Activated T-helper 17 cell treated with anti-CD3 and anti-CD28 coated beads, Interleukin-2, amount 50 U/mL, for 72 hours (primary cell): ENCODE measurements around the gene B9D1. TPM values are rescaled to one million over a fixed set of nuclear protein-coding genes. Genes with fewer than 3 reads are reported as not detected.

ENCODE experiments used
- ATAC-seq: fragments of 150-1000 bp; cut with Tn5 transposase; replicated peaks from 2 replicates; pipeline ENCODE4 v1.10.0; 2021; ENCODE audit warnings: mild to moderate bottlenecking, moderate library complexity
- H3K27ac Mint-ChIP-seq: one replicate; pipeline ENCODE4 v1.8.0; 2022; ENCODE audit warnings: mixed read lengths
- H3K27me3 Mint-ChIP-seq: one replicate; pipeline ENCODE4 v1.8.0; 2022; ENCODE audit warnings: mixed read lengths
- H3K36me3 Mint-ChIP-seq: one replicate; pipeline ENCODE4 v1.8.0; 2022; ENCODE audit warnings: low read depth, mild to moderate bottlenecking, mixed read lengths
- H3K4me1 Mint-ChIP-seq: one replicate; pipeline ENCODE4 v1.8.0; 2022; ENCODE audit warnings: mixed read lengths
- H3K4me3 Mint-ChIP-seq: one replicate; pipeline ENCODE4 v1.8.0; 2022; ENCODE audit warnings: mild to moderate bottlenecking, mixed read lengths
- H3K9me3 Mint-ChIP-seq: one replicate; pipeline ENCODE4 v1.8.0; 2022; ENCODE audit warnings: mixed read lengths
- total RNA-seq, 2 donors: library from RNA; stranded (reverse); gene quantifications; one replicate each; pipeline ENCODE4 v1.2.3, GENCODE V29; 2022

B9D1 gene
- total RNA-seq, 2 donors from 2014 or later = 2.8 to 3.4 TPM

GRCh38 chr17:19399750-19400450 lies 37.4 kb upstream of the B9D1 start:
- no peaks in the 10 kb centered on the region for H3K4me1 Mint-ChIP-seq
- no peak for ATAC-seq
- no peaks in the 10 kb centered on the region for H3K27me3 Mint-ChIP-seq
- no peak overlapping the region for H3K27ac Mint-ChIP-seq
- no peaks in the 10 kb centered on the region for H3K9me3 Mint-ChIP-seq
- H3K36me3 Mint-ChIP-seq = no peaks in the 10 kb centered on the region
- H3K4me3 Mint-ChIP-seq = no peak overlapping the region

GRCh38 chr17:19398301-19399181 lies 36.0 kb upstream of the B9D1 start:
- no peaks in the 10 kb centered on the region for H3K36me3 Mint-ChIP-seq
- H3K27me3 Mint-ChIP-seq = no peaks in the 10 kb centered on the region
- ATAC-seq = no peak
- H3K27ac Mint-ChIP-seq = no peak overlapping the region
- no peaks in the 10 kb centered on the region for H3K4me1 Mint-ChIP-seq
- H3K9me3 Mint-ChIP-seq = no peaks in the 10 kb centered on the region
- H3K4me3 Mint-ChIP-seq = no peak overlapping the region

GRCh38 chr17:19397556-19398041 lies 35.1 kb upstream of the B9D1 start:
- Mint-ChIP-seq H3K27me3 (no peaks in the 10 kb centered on the region), H3K4me3 (no peak overlapping the region), H3K36me3 (no peaks in the 10 kb centered on the region), H3K9me3 (no peaks in the 10 kb centered on the region), H3K27ac (no peak overlapping the region), H3K4me1 (no peaks in the 10 kb centered on the region)
- no peak for ATAC-seq

- no peak overlapping the region for H3K27ac Mint-ChIP-seq
- no peak overlapping the region for H3K4me3 Mint-ChIP-seq
- H3K9me3 Mint-ChIP-seq = no peaks in the 10 kb centered on the region
- H3K36me3 Mint-ChIP-seq = no peaks in the 10 kb centered on the region
- no peak for ATAC-seq
- H3K4me1 Mint-ChIP-seq = no peaks in the 10 kb centered on the region
- H3K27me3 Mint-ChIP-seq = no peaks in the 10 kb centered on the region
Measured at GRCh38 chr17:19392303-19392702, 29.8 kb upstream of the B9D1 start.

DNA sequence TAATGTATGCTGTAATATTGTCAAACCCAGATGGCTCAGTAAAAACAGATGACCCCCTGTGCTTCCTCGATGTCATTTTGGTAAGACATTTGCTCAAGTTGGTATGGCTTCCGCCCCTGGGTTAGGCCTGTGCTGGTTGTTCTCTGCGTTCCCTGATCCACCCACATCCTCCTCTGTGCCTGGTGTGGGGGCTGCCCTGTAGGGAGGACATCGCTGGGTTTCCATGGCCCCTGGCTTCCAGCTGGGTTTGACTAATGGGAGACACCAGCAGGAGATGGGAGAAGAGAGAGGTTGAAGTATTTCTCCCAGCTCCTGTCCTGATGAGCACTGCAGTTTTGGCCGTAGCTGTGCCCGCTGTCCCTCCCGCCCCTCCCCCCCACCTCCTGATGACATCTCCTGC lies 28.9 kb upstream of the B9D1 start:
- no peaks in the 10 kb centered on the region for H3K36me3 Mint-ChIP-seq
- no peaks in the 10 kb centered on the region for H3K27me3 Mint-ChIP-seq
- no peaks in the 10 kb centered on the region for H3K4me1 Mint-ChIP-seq
- no peak overlapping the region for H3K4me3 Mint-ChIP-seq
- no peak for ATAC-seq
- no peaks in the 10 kb centered on the region for H3K9me3 Mint-ChIP-seq
- H3K27ac Mint-ChIP-seq = no peak overlapping the region

GRCh38 chr17:19390951-19391350 lies 28.4 kb upstream of the B9D1 start:
- Mint-ChIP-seq H3K27ac (no peak overlapping the region), H3K4me1 (no peaks in the 10 kb centered on the region), H3K4me3 (no peak overlapping the region), H3K27me3 (no peaks in the 10 kb centered on the region), H3K9me3 (no peaks in the 10 kb centered on the region), H3K36me3 (no peaks in the 10 kb centered on the region)
- no peak for ATAC-seq

GRCh38 chr17:19388791-19389785 lies 26.6 kb upstream of the B9D1 start:
- no peaks in the 10 kb centered on the region for H3K9me3 Mint-ChIP-seq
- H3K4me1 Mint-ChIP-seq = no peaks in the 10 kb centered on the region
- peaks cover 6% of the 10 kb centered on the region for H3K36me3 Mint-ChIP-seq
- no peak for ATAC-seq
- H3K4me3 Mint-ChIP-seq = no peak overlapping the region
- H3K27me3 Mint-ChIP-seq = no peaks in the 10 kb centered on the region
- H3K27ac Mint-ChIP-seq = no peak overlapping the region

- no peaks in the 10 kb centered on the region for H3K9me3 Mint-ChIP-seq
- no peaks in the 10 kb centered on the region for H3K4me1 Mint-ChIP-seq
- H3K4me3 Mint-ChIP-seq = no peak overlapping the region
- ATAC-seq = no peak
- H3K27ac Mint-ChIP-seq = peak overlapping the region; percentile 3
- H3K27me3 Mint-ChIP-seq = no peaks in the 10 kb centered on the region
- peaks cover 15% of the 10 kb centered on the region for H3K36me3 Mint-ChIP-seq
Measured at GRCh38 chr17:19387921-19388521, 25.5 kb upstream of the B9D1 start.

DNA sequence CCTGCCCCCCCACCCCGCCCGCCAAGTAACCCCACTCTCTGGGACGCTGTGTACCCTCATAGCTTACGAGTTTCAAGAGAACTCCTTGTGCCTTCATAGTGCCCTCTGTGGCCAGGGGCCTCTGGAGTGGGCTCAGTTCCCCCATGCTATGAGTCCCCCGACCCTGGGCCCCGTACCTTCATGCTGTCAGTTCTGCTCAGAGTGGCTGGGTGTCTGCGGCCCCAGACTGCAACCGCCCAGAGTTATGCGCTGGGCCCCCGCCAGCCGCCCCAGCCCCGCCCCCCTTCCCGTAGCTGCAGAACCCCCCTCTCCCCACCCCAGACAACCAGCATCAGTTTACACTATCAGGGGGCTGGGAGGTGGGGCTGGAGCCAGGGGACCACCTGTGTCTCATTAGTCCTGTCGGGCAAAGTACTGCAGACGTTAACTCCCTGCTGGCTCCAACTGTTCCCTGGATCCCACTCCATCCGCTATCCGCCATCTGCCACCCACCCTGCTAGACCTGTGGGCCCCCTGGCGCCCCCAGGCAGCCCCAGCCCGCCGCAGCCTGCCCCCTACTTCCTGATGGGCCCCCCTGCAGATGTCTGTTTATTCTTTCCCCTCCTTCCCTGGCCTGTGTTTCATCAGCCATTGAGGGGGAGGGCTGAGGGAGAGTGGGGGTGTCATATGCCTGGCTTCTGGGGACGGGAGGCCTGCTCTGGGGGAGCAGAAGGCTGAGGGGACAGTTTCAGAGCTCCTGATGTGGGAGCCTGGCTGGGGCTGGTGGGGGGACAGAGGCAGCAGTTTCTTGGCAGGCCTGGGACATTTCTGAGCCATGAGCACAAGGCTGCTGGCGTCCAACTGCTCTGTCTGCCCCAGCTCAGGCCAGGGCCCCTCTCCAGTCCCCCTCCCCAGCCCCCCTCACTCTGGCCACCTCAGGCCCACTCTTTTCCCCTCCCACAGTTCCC lies 24.7 kb upstream of the B9D1 start, which contains the start of gene MFAP4:
TSS of gene MFAP4 (minus strand) at position 217 of the 947 bp plus-strand sequence. CDS start at position 182, 35 bp downstream.
- H3K36me3 Mint-ChIP-seq = peaks cover 17% of the 10 kb centered on the region
- H3K27me3 Mint-ChIP-seq = no peaks in the 10 kb centered on the region
- ATAC-seq = no peak
- no peaks in the 10 kb centered on the region for H3K9me3 Mint-ChIP-seq
- H3K4me1 Mint-ChIP-seq = no peaks in the 10 kb centered on the region
- peak within 1 kb of the TSS; percentile 3 for H3K27ac Mint-ChIP-seq
- H3K4me3 Mint-ChIP-seq = no peak within 1 kb of the TSS

DNA sequence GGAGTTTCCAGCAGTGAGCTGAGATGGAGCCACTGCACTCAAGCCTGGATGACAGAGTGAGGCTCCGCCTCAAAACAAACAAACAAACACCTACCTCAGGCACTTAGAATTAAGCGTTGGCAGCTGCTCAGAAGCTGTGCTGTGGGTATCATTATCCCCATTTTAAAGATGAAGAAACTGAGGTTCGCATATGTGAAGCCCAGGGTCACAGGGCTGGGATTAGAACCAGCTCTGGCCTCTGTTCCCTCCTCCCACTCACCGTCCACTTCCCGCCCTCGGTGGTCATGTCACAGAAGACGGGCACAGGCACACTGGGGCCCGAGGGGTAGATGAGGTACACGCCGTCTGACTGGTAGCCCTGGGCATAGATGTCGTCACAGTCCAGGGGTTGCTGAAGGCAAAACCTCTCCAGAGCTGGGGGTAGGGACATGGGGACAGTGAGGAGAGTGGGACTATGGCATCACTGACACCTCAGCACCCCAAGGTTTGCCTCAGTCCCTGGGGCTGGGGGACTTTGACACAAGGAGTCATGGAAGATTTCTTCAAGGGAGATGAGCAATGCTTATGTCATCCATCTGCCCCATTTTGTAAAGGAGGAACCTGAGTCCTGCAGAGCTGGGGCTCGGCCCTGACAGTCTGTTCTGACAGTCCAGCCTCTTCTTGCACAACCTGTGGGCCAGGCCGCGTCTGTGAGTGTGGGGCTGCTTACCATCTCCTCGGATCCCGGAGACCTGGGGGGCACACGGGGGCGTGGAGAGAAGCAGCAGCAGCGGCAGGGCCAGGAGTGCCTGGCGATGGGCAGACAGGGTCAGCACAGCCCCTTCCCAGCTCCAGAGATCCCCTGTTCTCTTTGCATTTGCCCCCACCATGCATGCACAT lies 23.8 kb upstream of the B9D1 start:
- no peaks in the 10 kb centered on the region for H3K9me3 Mint-ChIP-seq
- H3K36me3 Mint-ChIP-seq = peaks cover 21% of the 10 kb centered on the region
- peak; percentile 71 for ATAC-seq

DNA sequence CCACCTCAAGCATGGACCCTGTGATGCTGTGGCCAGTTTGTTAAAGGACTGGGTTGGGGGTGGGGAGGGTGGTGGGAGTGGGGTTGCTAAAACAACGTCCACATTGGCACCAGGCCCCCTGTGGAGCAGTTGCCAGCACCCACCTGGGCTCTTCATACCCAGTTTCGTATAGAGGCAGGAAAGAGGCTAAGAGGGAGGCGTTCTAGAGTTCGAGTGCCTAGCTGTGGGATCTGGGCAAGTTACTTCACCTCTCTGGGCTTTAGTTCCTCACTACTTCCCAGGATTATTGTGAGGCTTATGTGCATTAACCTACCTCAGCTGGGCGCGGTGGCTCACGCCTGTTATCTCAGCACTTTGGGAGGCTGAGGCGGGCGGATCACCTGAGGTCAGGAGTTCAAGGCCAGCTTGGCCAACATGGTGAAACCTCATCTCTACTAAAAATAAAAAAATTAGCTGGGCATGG lies 23.0 kb upstream of the B9D1 start:
- H3K27ac Mint-ChIP-seq = no peak overlapping the region
- H3K4me1 Mint-ChIP-seq = no peaks in the 10 kb centered on the region
- no peak for ATAC-seq
- no peaks in the 10 kb centered on the region for H3K9me3 Mint-ChIP-seq
- peaks cover 28% of the 10 kb centered on the region for H3K36me3 Mint-ChIP-seq
- H3K4me3 Mint-ChIP-seq = no peak overlapping the region
- no peaks in the 10 kb centered on the region for H3K27me3 Mint-ChIP-seq

More for the DNA sequence above, 23.8 kb upstream of the B9D1 start:
- Mint-ChIP-seq H3K27ac (no peak overlapping the region), H3K4me3 (no peak overlapping the region), H3K4me1 (no peaks in the 10 kb centered on the region), H3K27me3 (no peaks in the 10 kb centered on the region)

GRCh38 chr17:19384723-19385391 lies 22.3 kb upstream of the B9D1 start:
- no peaks in the 10 kb centered on the region for H3K27me3 Mint-ChIP-seq
- H3K9me3 Mint-ChIP-seq = no peaks in the 10 kb centered on the region
- no peaks in the 10 kb centered on the region for H3K4me1 Mint-ChIP-seq
- peak overlapping the region; percentile 32 for H3K27ac Mint-ChIP-seq
- H3K4me3 Mint-ChIP-seq = no peak overlapping the region
- H3K36me3 Mint-ChIP-seq = peaks cover 35% of the 10 kb centered on the region
- ATAC-seq = no peak
